OCI-LY7 (cell line): ENCODE data around the gene SDHD. TPM values are rescaled to one million over a fixed set of nuclear protein-coding genes. Genes with fewer than 3 reads are reported as not detected.

Experiments
- BruUV-seq: library from RNA; stranded (reverse); fragments of 400-500 nt; replicated peaks from 2 replicates; lab custom pipeline; 2021; lab: Mats Ljungman, UMichigan
- CTCF ChIA-PET: fragments of 300-600 bp; sonication (Branson Sonifier 250); formaldehyde crosslinking; loops from one replicate; lab custom pipeline; 2022; ENCODE audit warnings: antibody characterized with exemption; ENCODE audit not compliant: unreplicated experiment; lab: Charles Lee
- POLR2A ChIA-PET: fragments of 300-600 bp; sonication (Branson Sonifier 250); formaldehyde crosslinking; loops from one replicate; lab custom pipeline; 2022; ENCODE audit warnings: antibody characterized with exemption; lab: Charles Lee
- DNase-seq: peaks from one replicate; pipeline ENCODE4 v3.0.0-alpha.2; 2015; ENCODE audit warnings: low spot score
- H2AFZ ChIP-seq: fragments of 200-600 bp; sonication (generic), shearing (Covaris generic); 2 replicates; pipeline ENCODE4 v1.6.1; 2014; ENCODE audit warnings: mild to moderate bottlenecking, antibody characterized with exemption, low read length, moderate library complexity
- H3K27ac ChIP-seq: fragments of 200-600 bp; sonication (generic); 2 replicates; pipeline ENCODE4 v1.5.1; 2014; ENCODE audit warnings: mixed run types, low read depth, mild to moderate bottlenecking, moderate library complexity, low read length, inconsistent platforms; ENCODE audit not compliant: poor library complexity, severe bottlenecking
- H3K36me3 ChIP-seq: fragments of 200-600 bp; sonication (generic); 2 replicates; pipeline ENCODE4 v1.6.1; 2014; ENCODE audit warnings: mild to moderate bottlenecking, antibody characterized with exemption, low read length, moderate library complexity, mixed read lengths; ENCODE audit not compliant: insufficient read depth
- H3K4me1 ChIP-seq: fragments of 200-600 bp; sonication (generic); 2 replicates; pipeline ENCODE4 v1.5.1; 2014; ENCODE audit warnings: mild to moderate bottlenecking, low read length; ENCODE audit not compliant: insufficient read depth, poor library complexity, severe bottlenecking
- H3K4me2 ChIP-seq: fragments of 200-600 bp; sonication (generic); 2 replicates; pipeline ENCODE4 v1.6.1; 2014; ENCODE audit warnings: mild to moderate bottlenecking, low read length
- H3K4me3 ChIP-seq: fragments of 200-600 bp; sonication (generic); 2 replicates; pipeline ENCODE4 v1.5.1; 2014; ENCODE audit warnings: mild to moderate bottlenecking, low read depth, low read length; ENCODE audit not compliant: poor library complexity, severe bottlenecking
- H3K79me2 ChIP-seq: fragments of 200-600 bp; sonication (generic); 2 replicates; pipeline ENCODE4 v1.6.1; 2016; ENCODE audit warnings: low read depth, mild to moderate bottlenecking, low read length, moderate library complexity, mixed read lengths; ENCODE audit not compliant: insufficient read depth
- H3K9me2 ChIP-seq: fragments of 200-600 bp; sonication (generic); 2 replicates; pipeline ENCODE4 v1.6.1; 2016; ENCODE audit warnings: mild to moderate bottlenecking, low read length, mixed read lengths; ENCODE audit not compliant: insufficient read depth
- H3K9me3 ChIP-seq: fragments of 200-600 bp; sonication (generic); 2 replicates; pipeline ENCODE4 v1.6.1; 2014; ENCODE audit warnings: mild to moderate bottlenecking, mixed run types, low read length, mixed read lengths
- H4K20me1 ChIP-seq: fragments of 200-600 bp; sonication (generic); 2 replicates; pipeline ENCODE4 v1.6.1; 2014; ENCODE audit warnings: mild to moderate bottlenecking, antibody characterized with exemption, low read length, moderate library complexity, mixed read lengths; ENCODE audit not compliant: insufficient read depth
- EZH2phosphoT487 ChIP-seq: fragments of 200-600 bp; sonication (generic); IDR thresholded peaks from 2 replicates; pipeline ENCODE4 v1.6.1; 2018; ENCODE audit warnings: low read depth, borderline replicate concordance, mild to moderate bottlenecking, mixed run types, antibody characterized with exemption, low read length, moderate library complexity, mixed read lengths
- intact Hi-C: fragments of 100-400 bp; cut with micrococcal nuclease; formaldehyde crosslinking; loops from one replicate; pipeline ENCODE4 v1.10.0; 2022; ENCODE audit not compliant: unreplicated experiment
- total RNA-seq, 2 experiments: library from RNA; depleted of rRNA in 1 of 2; stranded (reverse); fragments of >200 nt in 1 of 2; shearing (Covaris generic) in 1 of 2; gene quantifications; 2 replicates each; pipeline ENCODE4 v1.2.3, GENCODE V29; 2014 to 2022
- TF ChIP-seq, protein P1 (sequence below): fragments of 200-600 bp; sonication (generic); conservative IDR thresholded peaks from 2 replicates; pipeline ENCODE4 v1.5.1; 2014; ENCODE audit warnings: mild to moderate bottlenecking, antibody characterized with exemption, low read length, moderate library complexity, mixed read lengths

The SDHD gene
- total RNA-seq, 2 experiments from 2014 or later, result 58.8 to 77.1 TPM

- TF ChIP-seq EZH2phosphoT487, result no peak
- TF ChIP-seq, protein P1, sequence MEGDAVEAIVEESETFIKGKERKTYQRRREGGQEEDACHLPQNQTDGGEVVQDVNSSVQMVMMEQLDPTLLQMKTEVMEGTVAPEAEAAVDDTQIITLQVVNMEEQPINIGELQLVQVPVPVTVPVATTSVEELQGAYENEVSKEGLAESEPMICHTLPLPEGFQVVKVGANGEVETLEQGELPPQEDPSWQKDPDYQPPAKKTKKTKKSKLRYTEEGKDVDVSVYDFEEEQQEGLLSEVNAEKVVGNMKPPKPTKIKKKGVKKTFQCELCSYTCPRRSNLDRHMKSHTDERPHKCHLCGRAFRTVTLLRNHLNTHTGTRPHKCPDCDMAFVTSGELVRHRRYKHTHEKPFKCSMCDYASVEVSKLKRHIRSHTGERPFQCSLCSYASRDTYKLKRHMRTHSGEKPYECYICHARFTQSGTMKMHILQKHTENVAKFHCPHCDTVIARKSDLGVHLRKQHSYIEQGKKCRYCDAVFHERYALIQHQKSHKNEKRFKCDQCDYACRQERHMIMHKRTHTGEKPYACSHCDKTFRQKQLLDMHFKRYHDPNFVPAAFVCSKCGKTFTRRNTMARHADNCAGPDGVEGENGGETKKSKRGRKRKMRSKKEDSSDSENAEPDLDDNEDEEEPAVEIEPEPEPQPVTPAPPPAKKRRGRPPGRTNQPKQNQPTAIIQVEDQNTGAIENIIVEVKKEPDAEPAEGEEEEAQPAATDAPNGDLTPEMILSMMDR, result no peak
- no peak for DNase-seq
- Histone ChIP-seq H3K4me3 (no peak overlapping the region), H3K9me2 (no peaks in the 10 kb centered on the region), H3K27ac (no peak overlapping the region), H2AFZ (no peak overlapping the region), H3K36me3 (peaks cover 86% of the 10 kb centered on the region), H3K4me1 (peaks cover 4% of the 10 kb centered on the region), H3K79me2 (no peaks in the 10 kb centered on the region), H3K9me3 (no peaks in the 10 kb centered on the region), H3K4me2 (no peak overlapping the region), H4K20me1 (no peaks in the 10 kb centered on the region)
- CTCF ChIA-PET, result no interaction called here
- POLR2A ChIA-PET, result interaction anchor here (0.6 kb wide), 2 partner anchors 15 to 105 kb away, joined by 3 to 4 read pairs; no protein-coding TSS in a partner anchor
- intact Hi-C loops, result no loop called here
- BruUV-seq, result TSS peak; percentile 31
These were observed 29.5 kb upstream of the SDHD start for GRCh38 chr11:112057170-112057569.

DNA sequence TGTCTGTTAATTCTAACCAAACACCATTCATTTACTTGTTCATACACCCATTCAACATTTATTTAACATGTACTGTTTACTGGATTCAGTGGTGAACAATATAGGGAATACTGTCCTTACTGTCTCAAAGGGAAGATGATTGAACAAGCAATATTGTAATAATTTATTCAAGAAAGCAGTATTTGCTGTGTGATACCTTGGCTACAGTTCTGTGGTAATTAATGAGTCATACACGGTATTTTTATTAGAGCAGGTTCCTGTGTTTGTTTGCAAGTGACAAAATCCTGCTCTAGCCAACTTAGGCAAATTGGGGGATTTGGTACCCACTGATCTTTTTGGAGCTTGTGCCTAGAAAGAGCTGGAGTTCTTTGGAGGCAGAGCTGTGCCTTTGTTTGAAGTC lies 28.6 kb upstream of the SDHD start:
- H3K4me2 ChIP-seq, result no peak overlapping the region
- TF ChIP-seq EZH2phosphoT487, result no peak
- TF ChIP-seq, protein P1, result no peak
- H3K36me3 ChIP-seq, result peaks cover 86% of the 10 kb centered on the region
- CTCF ChIA-PET, result no interaction called here
- H3K4me1 ChIP-seq, result no peaks in the 10 kb centered on the region
- H3K27ac ChIP-seq, result no peak overlapping the region
- no peaks in the 10 kb centered on the region for H3K9me3 ChIP-seq
- no peak overlapping the region for H2AFZ ChIP-seq
- no peak overlapping the region for H3K4me3 ChIP-seq
- H3K79me2 ChIP-seq, result no peaks in the 10 kb centered on the region
- H3K9me2 ChIP-seq, result no peaks in the 10 kb centered on the region
- H4K20me1 ChIP-seq, result no peaks in the 10 kb centered on the region
- no TSS peak for BruUV-seq
- intact Hi-C loops, result no loop called here
- no peak for DNase-seq
- POLR2A ChIA-PET, result interaction anchor here (0.8 kb wide), 1 partner anchor 14 kb away, joined by 4 read pairs; no protein-coding TSS in a partner anchor

DNA sequence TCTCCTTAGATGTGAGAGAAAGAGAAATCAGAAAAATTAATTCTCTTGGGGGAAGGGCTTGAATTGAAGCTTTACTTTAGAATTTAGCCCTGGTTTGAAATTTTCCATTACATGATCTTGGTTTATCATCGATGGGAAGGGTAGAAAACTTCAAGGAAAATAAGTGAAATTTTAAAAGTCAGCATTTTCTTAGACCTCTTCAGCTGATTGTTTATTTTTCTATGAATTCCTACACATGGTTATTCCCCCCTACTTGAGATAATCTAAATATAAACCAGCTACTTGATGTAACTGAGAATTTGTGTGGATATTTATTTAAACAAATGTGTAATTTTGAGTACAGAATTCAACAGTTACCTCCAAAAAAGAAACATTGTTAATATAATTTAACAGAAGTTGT lies 23.8 kb upstream of the SDHD start:
- H3K4me3 ChIP-seq, result no peak overlapping the region
- no peaks in the 10 kb centered on the region for H3K9me2 ChIP-seq
- CTCF ChIA-PET, result no interaction called here
- H3K9me3 ChIP-seq, result no peaks in the 10 kb centered on the region
- POLR2A ChIA-PET, result interaction anchor here (0.6 to 1.3 kb wide), 2 partner anchors 10 to 25 kb away, joined by 3 to 5 read pairs; no protein-coding TSS in a partner anchor
- no peak overlapping the region for H3K4me2 ChIP-seq
- intact Hi-C loops, result no loop called here
- no peak overlapping the region for H3K27ac ChIP-seq
- no peak for DNase-seq
- BruUV-seq, result TSS peak; percentile 67
- no peak for TF ChIP-seq EZH2phosphoT487
- TF ChIP-seq, protein P1, result no peak
- no peaks in the 10 kb centered on the region for H4K20me1 ChIP-seq
- H2AFZ ChIP-seq, result no peak overlapping the region
- H3K79me2 ChIP-seq, result no peaks in the 10 kb centered on the region
- no peaks in the 10 kb centered on the region for H3K4me1 ChIP-seq
- peaks cover 52% of the 10 kb centered on the region for H3K36me3 ChIP-seq
